NCI-H1105 treated with DMSO at 0.1 percent for 48 hours (cell line): ENCODE data around the gene AMY2B.
"Not testable (repeated sequence)": the region's sequence is repeated elsewhere in the genome, so short reads cannot be mapped to it uniquely, and the experiment has no call there.

ENCODE experiments used
- DNase-seq: peaks from one replicate; lab custom pipeline; 2025; lab: John Stamatoyannopoulos, UW

AMY2B gene

GRCh38 chr1:103571289-103571688 lies at the start of gene AMY2B:
Gene AMY2B (plus strand): TSS chr1:103571589. CDS start chr1:103571603, 14 bp downstream.
- not testable (repeated sequence) for DNase-seq

GRCh38 chr1:103523346-103523745 lies 48.0 kb upstream of the AMY2B start:
- no peak for DNase-seq

DNA sequence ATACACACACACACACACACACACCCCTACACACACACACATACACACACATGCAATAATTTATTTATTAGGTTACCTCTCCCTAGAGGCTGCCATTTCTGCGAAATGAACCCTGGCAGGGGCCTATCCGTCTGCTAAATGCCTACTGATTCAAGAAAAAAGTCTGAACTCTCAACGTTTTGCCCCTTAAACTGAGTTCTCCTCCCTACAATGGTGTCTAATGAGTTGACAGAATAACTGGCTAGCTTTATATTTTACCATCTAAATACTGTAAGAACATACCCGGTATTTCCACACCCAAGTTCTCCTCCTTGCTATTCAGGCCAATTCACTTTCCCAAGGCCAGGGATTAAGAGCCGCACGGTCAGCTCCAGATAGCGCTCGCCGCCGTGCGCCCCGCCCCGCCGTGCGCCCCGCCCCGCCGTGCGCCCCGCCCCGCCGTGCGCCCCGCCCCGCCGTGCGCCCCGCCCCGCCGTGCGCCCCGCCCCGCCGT lies 46.2 kb upstream of the AMY2B start:
- peak; percentile 61 for DNase-seq

DNA sequence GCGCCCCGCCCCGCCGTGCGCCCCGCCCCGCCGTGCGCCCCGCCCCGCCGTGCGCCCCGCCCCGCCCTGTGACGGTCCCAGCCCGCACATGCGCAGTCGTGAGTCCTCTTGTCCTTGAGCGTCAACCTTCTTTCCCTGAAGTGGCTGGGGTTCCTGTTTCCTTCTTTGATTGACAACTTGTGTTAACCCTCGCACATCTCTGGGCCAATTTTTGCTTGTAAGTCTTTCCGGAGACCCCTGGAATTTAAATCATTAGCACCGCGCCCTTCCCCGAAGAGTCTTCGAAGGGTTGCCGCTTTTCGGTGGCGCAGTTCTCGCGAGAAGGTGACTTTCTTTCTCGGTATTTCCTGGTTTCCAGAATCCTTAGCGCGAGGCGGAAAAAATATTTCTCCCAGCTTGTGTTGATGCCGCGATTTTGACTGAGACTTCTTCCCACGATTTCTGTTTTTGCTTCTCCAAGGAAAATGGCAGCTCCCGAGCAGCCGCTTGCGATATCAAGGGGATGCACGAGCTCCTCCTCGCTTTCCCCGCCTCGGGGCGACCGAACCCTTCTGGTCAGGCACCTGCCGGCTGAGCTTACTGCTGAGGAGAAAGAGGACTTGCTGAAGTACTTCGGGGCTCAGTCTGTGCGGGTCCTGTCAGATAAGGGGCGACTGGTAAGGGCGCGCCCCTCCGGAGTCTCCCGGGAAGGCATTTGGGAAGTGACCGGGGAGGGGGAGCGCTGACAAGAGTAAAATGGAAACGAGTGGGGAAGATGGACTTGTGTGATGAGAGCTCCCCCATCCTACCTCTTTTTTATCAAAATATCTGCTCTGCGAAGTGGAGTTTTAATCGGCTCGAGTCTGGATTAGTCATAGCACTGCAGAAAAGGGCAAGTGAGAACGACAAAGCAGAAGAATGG lies 45.5 kb upstream of the AMY2B start, which contains the start of gene RNPC3:
TSS of gene RNPC3 (plus strand) at position 93 of the 901 bp plus-strand sequence. CDS start at position 465, 372 bp downstream.
- peak; percentile 92 for DNase-seq

GRCh38 chr1:103527331-103527730 lies 44.1 kb upstream of the AMY2B start:
- no peak for DNase-seq

DNA sequence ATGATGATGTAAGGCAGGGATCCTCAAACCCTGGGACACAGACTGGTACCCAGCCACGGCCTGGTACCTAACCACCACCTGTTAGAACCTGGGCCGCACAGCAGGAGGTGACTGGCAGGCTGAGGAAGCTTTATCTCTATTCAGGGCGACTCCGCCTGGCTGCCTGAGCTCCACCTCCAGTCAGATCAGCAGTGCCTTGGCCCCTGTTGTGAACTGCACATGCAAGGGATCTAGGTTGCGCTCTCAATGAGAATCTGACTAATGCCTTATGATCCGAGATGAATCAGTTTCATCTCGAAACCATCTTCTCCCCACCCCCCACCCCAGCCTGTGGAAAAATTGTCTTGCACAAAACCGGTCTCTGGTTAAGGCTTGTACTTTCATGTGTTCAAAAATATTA lies 41.6 kb upstream of the AMY2B start:
- DNase-seq, result no peak

DNA sequence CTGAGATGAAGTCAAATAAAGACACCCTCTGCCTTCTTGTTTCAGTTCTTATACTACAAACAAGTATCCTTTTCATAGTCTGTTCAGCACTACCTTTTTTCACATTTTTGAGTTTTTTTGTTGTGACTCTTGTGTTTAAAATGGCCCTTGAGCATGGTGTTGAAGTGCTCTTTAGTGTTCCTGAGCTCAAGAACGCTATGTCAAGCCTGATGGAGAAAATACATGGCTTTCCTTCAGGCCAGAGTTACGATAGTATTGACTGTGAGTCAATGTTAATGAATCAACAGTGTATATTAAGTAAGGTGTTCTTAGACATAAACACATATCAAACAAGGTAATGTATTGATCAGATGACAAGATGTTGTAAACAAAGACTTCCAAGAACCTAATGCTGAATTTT lies 33.2 kb upstream of the AMY2B start:
- DNase-seq, result no peak

DNA sequence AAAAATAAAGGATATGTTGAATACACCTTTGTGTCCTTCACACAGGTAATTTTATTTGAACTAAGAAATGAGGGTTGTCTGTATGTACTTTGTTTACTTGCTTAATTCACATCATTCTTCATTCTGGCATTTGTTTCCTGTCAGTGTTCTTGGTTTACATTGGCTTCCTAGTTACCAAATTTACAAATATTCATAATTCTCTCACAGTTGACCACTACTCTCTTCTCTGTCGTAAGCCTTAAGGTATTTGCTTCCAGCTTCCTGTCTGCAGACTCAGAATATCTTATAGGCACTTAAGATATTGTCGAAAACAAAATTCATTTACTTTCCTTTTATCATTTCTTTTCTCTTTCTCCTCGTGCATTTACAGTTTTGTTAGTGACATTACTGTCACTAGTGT lies 30.0 kb upstream of the AMY2B start:
- DNase-seq, result no peak

DNA sequence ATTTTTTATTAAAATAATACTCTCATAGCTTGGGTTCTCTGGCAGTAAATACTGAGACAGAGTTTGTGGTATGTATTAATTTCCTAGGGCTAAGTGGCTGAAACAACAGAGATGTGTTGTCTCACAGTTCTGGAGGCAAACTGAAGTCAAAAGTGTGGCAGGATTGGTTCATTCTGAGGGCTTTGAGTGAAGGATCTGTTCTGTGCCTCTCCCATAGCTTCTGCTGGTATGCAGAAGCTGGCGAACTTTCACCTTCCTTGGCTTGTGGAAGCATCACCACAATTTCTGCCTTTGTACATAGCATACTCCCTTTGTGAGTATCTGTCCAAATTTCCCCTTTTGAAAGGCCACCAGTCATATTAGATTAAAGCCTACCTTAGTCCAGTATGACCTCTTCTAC lies 24.9 kb upstream of the AMY2B start:
- no peak for DNase-seq

DNA sequence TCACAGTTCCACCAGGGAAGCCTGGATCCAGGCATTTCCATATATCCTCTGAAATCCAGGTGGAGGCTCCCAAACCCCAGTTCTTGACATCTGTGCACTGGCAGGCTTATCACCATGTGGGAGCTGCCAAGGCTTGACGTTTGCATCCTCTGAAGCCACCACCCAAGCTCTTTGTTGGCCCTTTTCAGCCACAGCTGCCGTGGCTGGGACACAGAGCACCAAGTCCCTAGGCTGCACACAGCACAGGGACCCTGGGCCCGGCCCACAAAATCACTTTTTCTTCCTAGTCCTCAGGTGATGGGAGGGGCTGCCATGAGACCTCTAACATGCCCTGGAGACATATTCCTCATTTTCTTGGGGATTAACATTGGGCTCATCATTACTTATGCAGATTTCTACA lies 23.5 kb upstream of the AMY2B start:
- DNase-seq, result no peak

GRCh38 chr1:103560427-103560826 lies 11.0 kb upstream of the AMY2B start:
- DNase-seq, result no peak

GRCh38 chr1:103561124-103561523 lies 10.3 kb upstream of the AMY2B start:
- DNase-seq, result not testable (repeated sequence)

- DNase-seq, result no peak
These were observed 9.6 kb upstream of the AMY2B start for GRCh38 chr1:103561643-103562395.

- DNase-seq, result no peak
These were observed 8.3 kb upstream of the AMY2B start for GRCh38 chr1:103563056-103563455.

DNA sequence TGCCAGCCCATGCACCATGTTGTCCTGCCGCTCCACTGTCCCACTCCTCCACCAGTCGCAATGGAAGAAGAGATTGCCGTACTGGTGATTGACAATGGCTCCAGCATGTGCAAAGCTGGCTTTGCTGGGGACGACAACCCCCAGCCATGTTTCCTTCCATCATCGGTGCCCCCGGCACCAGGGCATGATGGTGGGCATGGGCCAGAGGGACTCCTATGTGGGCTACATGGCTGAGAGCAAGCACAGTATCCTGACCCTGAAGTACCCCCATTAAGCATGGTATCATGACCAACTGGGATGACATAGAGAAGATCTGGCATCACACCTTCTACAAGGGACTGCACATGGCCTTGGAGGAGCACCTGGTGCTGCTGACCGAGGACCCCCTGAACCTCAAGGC lies 1.9 kb upstream of the AMY2B start:
- DNase-seq, result no peak

DNA sequence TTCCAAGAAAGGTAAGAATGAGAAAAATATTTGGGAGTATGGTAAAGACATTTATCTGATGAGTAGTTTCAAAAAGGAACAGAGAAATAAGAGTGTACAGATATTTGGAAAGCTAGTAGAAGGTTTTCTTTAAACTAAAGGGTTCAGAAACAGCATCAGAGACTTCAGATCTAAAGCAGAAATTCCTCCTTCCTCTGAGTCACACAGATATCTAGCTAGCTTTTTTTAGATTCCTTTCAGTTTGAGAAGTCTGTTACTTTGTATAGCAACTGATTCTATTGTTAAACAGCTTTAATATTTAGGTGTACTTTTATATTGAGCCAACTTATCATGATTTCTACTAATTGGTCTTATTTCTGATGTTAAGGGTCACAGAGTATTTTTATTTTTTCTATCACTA lies 4.7 kb downstream of the AMY2B start:
- no peak for DNase-seq

- not testable (repeated sequence) for DNase-seq
These were observed 5.4 kb downstream of the AMY2B start for GRCh38 chr1:103576784-103577183.

GRCh38 chr1:103582464-103582863 lies 11.1 kb downstream of the AMY2B start:
- DNase-seq, result no peak

- DNase-seq, result no peak
These were observed 12.5 kb downstream of the AMY2B start for GRCh38 chr1:103583887-103584286.

DNA sequence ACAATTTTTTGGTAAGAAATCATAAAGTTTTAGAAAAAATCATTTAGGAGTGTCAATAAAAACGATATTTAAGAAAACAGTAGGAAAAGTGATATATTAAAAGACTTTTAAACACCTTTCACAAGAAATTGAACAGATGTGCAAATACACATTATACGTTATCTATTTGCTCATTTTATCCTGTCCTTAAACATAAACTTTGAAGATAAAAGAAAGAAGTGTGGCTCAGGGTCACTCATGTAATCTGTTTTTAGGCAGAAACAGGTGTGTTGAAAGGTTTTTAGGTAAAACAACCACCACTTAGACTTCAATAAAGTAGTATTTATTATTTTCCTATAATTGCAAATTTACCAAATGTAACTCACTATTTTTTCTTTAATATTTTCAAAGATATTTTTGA lies 13.1 kb downstream of the AMY2B start:
- DNase-seq, result no peak

DNA sequence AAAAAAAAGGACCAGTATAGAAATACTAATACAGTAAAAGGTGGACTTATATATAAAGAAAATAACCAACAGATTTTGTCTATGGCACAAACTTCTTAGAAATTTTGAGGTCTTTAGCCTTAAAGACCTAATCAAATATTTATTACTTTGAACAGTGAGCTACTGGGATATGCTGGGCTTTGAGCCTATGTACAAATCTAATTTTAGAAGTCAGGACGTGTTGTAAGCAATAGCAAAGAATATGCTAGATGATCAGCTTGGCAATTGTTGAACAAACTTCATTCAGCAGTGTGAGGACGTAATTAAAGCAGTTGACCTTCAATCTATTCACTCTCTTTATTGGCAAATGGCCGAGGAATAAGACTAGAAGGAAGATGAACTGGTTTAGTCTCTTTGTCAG lies 31.4 kb downstream of the AMY2B start:
- not testable (repeated sequence) for DNase-seq

GRCh38 chr1:103616362-103616761 lies 45.0 kb downstream of the AMY2B start:
- DNase-seq, result no peak

- not testable (repeated sequence) for DNase-seq
These were observed 45.6 kb downstream of the AMY2B start, which contains the start of gene AMY2A for GRCh38 chr1:103616994-103617477. Gene AMY2A (plus strand): TSS chr1:103617427. CDS start chr1:103617441, 14 bp downstream.
